GOT3 (cell line): ENCODE measurements around the gene B4GALNT4.
"Not testable (repeated sequence)": the region's sequence is repeated elsewhere in the genome, so short reads cannot be mapped to it uniquely, and the experiment has no call there.

ENCODE experiments used
- DNase-seq: peaks from one replicate; lab custom pipeline; 2025; ENCODE audit warnings: mixed read lengths; lab: John Stamatoyannopoulos, UW

Gene B4GALNT4

DNA sequence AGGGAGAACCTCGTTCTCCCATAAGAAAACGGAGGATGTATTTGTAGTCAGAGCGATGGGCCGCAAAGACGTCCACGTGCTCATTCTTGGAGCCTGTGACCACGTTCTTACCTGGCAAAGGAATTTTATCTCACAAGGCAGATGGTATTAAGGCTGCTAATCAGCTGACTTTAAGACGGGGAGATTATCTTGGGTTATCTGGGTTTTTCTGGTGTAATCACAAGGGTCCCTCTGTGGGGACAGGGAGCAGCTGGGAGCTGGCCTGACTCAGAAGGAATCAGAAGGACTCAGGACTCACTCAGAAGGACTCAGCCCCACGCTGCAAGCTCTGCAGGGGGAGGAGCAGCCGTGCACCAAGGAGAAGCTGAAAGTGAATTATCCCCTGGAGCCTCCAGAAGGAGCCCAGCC lies 53.0 kb downstream of the B4GALNT4 start:
- DNase-seq, result no peak

DNA sequence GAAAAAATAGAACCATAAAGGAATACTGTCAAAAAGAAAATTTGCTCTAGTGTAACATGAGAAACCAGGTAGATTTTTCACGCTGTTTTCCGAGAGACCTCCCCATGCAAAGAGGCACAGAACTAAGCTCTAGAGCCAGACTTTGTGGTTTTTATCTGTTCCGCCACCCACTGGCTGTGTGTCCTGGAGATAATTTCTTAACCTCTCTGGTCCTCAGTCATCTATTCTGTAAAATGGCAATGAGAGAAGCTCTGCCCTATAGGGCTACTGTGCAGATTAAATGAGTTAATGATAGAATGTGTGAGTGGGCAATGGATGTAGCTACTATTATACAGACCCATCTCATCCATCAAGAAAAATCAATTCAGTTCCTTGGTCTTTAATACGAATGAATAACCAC lies 54.9 kb downstream of the B4GALNT4 start:
- no peak for DNase-seq

DNA sequence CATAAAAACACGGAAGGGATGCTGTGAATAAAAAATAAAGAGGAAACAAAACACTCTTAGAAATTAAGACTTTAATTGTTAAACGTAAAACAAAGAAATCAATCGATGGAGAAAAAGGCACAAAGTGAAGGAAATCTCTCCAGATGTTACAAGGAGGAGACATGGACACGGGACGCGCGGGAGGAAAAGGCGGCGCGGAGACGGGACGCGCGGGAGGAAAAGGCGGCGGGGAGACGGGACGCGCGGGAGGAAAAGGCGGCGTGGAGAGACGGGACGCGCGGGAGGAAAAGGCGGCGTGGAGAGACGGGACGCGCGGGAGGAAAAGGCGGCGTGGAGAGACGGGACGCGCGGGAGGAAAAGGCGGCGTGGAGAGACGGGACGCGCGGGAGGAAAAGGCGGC lies 55.5 kb downstream of the B4GALNT4 start:
- not testable (repeated sequence) for DNase-seq

DNA sequence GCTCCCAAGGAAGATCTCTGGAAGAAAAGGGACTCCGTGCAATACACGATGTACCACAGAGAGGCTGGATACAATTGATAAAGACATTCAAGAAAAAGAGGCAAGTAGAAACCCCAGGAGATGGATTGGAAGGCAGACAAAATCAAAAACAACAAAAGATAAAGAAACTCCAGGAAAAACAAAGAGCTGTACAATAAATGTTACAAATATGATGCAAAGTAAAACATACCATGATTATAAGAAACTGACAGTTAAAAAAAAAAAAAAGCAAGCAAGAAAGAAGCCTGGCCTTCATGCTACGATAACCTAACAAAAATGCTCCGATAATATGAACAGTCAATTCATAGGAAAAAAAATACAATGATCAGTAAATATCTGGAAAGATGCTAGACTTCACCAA lies 56.0 kb downstream of the B4GALNT4 start:
- DNase-seq, result no peak

DNA sequence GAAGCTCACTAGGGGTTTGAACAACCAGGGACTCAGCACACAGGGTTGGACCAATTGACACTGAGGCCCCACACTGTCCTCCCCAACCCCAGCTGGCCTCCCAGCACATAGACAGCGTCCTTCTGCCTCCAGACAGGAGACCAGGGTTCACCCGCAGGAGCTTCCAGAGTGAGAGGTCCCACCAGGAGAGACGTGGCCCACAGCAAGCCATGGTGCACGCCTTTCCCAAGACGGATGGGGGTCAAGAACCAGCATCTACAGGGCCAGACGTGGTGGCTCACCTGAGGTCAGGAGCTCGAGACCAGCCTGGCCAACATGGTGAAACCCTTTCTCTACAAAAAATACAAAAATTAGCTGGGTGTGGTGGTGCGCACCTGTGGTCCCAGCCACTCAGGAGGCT lies 57.6 kb downstream of the B4GALNT4 start:
- no peak for DNase-seq

DNA sequence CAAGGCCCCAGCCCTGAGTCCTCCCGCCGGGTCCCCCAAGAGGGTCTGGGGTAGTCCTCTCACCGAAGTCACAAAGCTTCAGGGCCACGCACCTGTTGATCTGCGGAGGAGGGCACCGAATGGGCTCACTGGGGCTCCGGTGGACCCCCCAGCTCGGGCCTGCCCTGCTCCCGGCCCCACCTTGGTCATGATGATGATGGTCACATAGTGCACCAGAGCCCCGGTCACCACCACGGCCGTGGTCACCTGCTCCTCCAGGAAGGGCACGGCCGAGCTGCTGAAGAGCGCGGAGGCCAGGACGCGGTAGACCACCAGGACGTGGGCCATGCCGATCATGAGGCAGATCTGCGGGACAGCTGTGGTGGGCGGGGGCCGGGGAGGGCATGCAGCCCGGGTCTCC lies 59.0 kb downstream of the B4GALNT4 start:
- DNase-seq, result no peak

DNA sequence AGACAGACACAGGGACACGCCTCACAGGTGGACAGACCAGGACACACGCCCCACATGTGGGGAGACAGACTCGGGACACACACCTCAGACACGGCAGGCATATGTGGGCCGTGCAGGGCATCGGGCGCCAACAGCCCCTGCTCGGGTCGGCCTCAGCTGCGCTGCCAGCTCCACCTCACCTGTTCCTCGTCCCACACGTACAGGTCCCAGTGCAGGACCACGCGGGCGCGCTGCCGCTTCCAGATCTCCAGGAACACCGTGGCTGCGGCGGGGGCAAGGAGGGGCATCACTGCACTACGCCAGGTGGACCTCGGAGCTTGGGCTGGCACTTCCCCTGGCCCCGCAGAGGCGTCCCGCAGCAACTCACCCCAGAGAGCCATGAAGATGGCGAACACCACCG lies 60.1 kb downstream of the B4GALNT4 start:
- DNase-seq, result no peak

DNA sequence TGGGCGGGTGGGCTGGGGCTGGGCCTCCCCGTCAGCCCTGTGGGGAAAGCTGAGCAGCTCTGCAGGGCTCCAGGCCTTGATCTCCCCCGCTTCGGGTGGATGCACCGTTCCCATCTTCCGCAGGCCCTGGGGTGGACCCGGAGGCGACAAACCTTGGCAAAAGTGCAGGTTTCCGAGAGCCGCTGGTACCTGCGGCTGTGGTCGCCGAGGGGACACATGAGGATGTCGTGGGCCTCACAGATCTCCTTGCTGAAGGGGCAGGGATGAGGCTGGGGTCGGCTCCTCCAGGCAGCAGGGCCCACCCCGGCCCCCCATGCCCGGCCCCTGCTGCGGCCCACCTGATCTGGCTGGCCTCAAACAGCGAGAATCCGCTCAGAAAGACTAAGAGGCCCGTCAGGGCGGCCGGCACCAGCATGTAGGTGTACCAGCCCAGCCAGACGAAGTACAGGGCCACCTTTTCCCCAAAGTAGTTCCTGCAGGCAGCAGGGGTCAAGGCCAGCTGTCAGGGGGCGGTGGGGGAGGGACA lies 60.7 kb downstream of the B4GALNT4 start:
- no peak for DNase-seq
